Measurements from ENCODE around the gene KCNC1. TPM values are rescaled to one million over a fixed set of nuclear protein-coding genes. Genes with fewer than 3 reads are reported as not detected.

KCNC1 gene
- polyA plus RNA-seq, 1 of the 3 experiments (the other 2 are of a cell fraction), result 0.18 TPM

DNA sequence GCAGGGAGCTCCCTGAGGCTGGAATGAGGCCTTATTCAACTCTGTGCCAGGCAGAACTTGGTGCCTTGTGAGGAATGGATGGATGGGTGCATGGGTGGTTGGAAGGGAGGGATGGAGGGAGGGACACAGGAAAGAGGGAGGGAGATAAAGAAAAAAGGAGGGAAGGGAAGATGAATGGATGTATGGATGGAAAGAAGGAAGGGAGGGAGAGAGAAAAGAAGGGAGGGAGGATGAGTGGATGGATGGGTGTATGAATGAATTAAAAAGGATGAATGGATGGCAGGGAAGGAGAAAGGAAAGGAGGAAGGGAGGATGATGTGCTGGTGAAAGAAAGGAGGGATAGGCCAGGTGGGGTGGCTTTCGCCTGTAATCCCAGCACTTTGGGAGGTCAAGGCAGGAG lies 34.6 kb downstream of the KCNC1 start:
- Histone ChIP-seq H3K9ac (no peak overlapping the region), H3K4me3 (ENCODE audit: low read depth in 2 of 2, low read length in 1 of 2) (no peak overlapping the region), H3K4me2 (no peak overlapping the region), H3F3A (replicated peaks; ENCODE audit: insufficient read depth) (no peaks in the 10 kb centered on the region), H3K27ac (ENCODE audit: low read depth in 2 of 2, low read length in 1 of 2) (no peak overlapping the region), H3K79me2 (ENCODE audit: insufficient read depth) (no peaks in the 10 kb centered on the region), H4K20me1 (ENCODE audit: insufficient read depth) (no peaks in the 10 kb centered on the region), H3K9me2 (no peaks in the 10 kb centered on the region), H3K36me3 (replicated peaks in 1 of 2; ENCODE audit: control insufficient read depth in 1 of 2, insufficient read depth in 2 of 2, low read length in 1 of 2) (no peaks in the 10 kb centered on the region), H3K9me3 (no peaks in the 10 kb centered on the region), H2AFZ (ENCODE audit: low read depth) (no peak overlapping the region), H3K27me3 (ENCODE audit: insufficient read depth) (no peaks in the 10 kb centered on the region), H3K4me1 (ENCODE audit: control insufficient read depth in 1 of 2, insufficient read depth in 2 of 2, low read depth in 1 of 2, low read length in 1 of 2) (peaks cover 0 to 23% of the 10 kb centered on the region in 2 experiments; a peak in 2 of 4 replicates)
- no peak for DNase-seq
- no peak for TF ChIP-seq SIN3A (IDR thresholded peaks at IDR 0.05; ENCODE audit: borderline replicate concordance, low read depth, low read length)
- no peak for TF ChIP-seq RCOR1 (IDR thresholded peaks at IDR 0.05; ENCODE audit: low read length)
- TF ChIP-seq GATA2 (CRISPR knock-in tag; IDR thresholded peaks at IDR 0.05), result no peak
- TF ChIP-seq, protein P1, sequence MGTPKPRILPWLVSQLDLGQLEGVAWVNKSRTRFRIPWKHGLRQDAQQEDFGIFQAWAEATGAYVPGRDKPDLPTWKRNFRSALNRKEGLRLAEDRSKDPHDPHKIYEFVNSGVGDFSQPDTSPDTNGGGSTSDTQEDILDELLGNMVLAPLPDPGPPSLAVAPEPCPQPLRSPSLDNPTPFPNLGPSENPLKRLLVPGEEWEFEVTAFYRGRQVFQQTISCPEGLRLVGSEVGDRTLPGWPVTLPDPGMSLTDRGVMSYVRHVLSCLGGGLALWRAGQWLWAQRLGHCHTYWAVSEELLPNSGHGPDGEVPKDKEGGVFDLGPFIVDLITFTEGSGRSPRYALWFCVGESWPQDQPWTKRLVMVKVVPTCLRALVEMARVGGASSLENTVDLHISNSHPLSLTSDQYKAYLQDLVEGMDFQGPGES (IDR thresholded peaks at IDR 0.05; ENCODE audit: low read depth, low read length), result no peak
- TF ChIP-seq FOXJ3 (CRISPR knock-in tag; IDR thresholded peaks at IDR 0.05), result no peak
- TF ChIP-seq ELF1 (IDR thresholded peaks at IDR 0.05), result no peak
- TF ChIP-seq, protein P2, sequence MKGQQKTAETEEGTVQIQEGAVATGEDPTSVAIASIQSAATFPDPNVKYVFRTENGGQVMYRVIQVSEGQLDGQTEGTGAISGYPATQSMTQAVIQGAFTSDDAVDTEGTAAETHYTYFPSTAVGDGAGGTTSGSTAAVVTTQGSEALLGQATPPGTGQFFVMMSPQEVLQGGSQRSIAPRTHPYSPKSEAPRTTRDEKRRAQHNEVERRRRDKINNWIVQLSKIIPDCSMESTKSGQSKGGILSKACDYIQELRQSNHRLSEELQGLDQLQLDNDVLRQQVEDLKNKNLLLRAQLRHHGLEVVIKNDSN (IDR thresholded peaks at IDR 0.05; ENCODE audit: borderline replicate concordance, low read depth), result no peak
- no peak for TF ChIP-seq TCF12 (IDR thresholded peaks at IDR 0.05)
- no peak for TF ChIP-seq TEAD4 (IDR thresholded peaks at IDR 0.05; ENCODE audit: borderline replicate concordance, insufficient read depth)
- no peak for TF ChIP-seq FOXM1 (IDR thresholded peaks at IDR 0.05; ENCODE audit: low read depth)
- no peak for TF ChIP-seq GABPA (IDR thresholded peaks at IDR 0.05; ENCODE audit: low read depth)
- no peak for TF ChIP-seq JUND (IDR thresholded peaks at IDR 0.05)
- CTCF ChIA-PET, result interaction anchor here (0.9 to 3.1 kb wide), 4 partner anchors 38 to 137 kb away, joined by 3 to 11 read pairs (median 4); no protein-coding TSS in a partner anchor
- 86% methylated on average over 1 of the region's 1 CpG for WGBS (ENCODE audit: low lambda C conversion rate)
- POLR2A ChIA-PET, result no interaction called here

DNA sequence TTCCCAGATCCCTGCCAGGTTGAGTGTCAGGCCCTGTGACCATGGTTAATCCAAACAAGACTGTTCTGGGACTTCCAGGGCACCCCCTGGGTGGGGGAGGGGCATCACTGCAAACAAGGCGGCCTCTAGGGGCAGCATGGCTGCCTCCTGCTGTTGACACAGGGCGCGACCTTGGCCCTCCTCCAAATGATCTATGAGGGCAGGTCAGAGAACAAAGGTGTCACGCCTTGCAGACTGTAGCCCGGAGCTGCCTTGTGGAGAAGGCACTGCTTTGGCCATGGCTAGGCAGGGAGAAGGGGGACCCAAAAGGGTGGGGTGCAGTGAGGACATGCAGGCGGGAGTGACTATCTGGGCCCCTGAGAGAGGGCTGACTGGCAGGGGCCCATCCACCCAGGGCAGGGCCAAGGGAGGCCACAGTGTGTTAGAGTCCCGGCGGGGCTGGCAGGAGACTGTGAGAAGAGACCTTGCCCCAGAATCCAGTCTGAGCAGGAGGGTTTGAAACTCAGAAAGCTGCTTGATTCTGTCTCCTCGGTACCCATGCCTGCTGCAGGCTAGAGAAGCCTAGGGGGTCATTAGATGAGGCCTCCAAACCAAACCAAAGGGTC lies 35.6 kb downstream of the KCNC1 start:
- Histone ChIP-seq H3K27me3 (ENCODE audit: insufficient read depth) (no peaks in the 10 kb centered on the region), H3K4me3 (ENCODE audit: low read depth in 2 of 2, low read length in 1 of 2) (no peak overlapping the region), H3K36me3 (replicated peaks in 1 of 2; ENCODE audit: control insufficient read depth in 1 of 2, insufficient read depth in 2 of 2, low read length in 1 of 2) (no peaks in the 10 kb centered on the region), H3K9me3 (no peaks in the 10 kb centered on the region), H3K79me2 (ENCODE audit: insufficient read depth) (no peaks in the 10 kb centered on the region), H3K4me2 (no peak overlapping the region), H4K20me1 (ENCODE audit: insufficient read depth) (no peaks in the 10 kb centered on the region), H3K9ac (no peak overlapping the region), H3K27ac (ENCODE audit: low read depth in 2 of 2, low read length in 1 of 2) (no peak overlapping the region), H3F3A (replicated peaks; ENCODE audit: insufficient read depth) (no peaks in the 10 kb centered on the region), H3K4me1 (ENCODE audit: control insufficient read depth in 1 of 2, insufficient read depth in 2 of 2, low read depth in 1 of 2, low read length in 1 of 2) (peaks cover 0 to 14% of the 10 kb centered on the region in 2 experiments; a peak in 2 of 4 replicates), H3K9me2 (no peaks in the 10 kb centered on the region), H2AFZ (ENCODE audit: low read depth) (no peak overlapping the region)
- CTCF ChIA-PET, result interaction anchor here (0.9 to 3.1 kb wide), 6 partner anchors 36 to 203 kb away, joined by 3 to 11 read pairs (median 4); partner anchors contain the start of gene KCNC1
- POLR2A ChIA-PET, result no interaction called here
- 80% methylated on average over 7 of the region's 9 CpGs for WGBS (ENCODE audit: low lambda C conversion rate)
- peak; percentile 52 for DNase-seq
- TF ChIP-seq, protein P3, sequence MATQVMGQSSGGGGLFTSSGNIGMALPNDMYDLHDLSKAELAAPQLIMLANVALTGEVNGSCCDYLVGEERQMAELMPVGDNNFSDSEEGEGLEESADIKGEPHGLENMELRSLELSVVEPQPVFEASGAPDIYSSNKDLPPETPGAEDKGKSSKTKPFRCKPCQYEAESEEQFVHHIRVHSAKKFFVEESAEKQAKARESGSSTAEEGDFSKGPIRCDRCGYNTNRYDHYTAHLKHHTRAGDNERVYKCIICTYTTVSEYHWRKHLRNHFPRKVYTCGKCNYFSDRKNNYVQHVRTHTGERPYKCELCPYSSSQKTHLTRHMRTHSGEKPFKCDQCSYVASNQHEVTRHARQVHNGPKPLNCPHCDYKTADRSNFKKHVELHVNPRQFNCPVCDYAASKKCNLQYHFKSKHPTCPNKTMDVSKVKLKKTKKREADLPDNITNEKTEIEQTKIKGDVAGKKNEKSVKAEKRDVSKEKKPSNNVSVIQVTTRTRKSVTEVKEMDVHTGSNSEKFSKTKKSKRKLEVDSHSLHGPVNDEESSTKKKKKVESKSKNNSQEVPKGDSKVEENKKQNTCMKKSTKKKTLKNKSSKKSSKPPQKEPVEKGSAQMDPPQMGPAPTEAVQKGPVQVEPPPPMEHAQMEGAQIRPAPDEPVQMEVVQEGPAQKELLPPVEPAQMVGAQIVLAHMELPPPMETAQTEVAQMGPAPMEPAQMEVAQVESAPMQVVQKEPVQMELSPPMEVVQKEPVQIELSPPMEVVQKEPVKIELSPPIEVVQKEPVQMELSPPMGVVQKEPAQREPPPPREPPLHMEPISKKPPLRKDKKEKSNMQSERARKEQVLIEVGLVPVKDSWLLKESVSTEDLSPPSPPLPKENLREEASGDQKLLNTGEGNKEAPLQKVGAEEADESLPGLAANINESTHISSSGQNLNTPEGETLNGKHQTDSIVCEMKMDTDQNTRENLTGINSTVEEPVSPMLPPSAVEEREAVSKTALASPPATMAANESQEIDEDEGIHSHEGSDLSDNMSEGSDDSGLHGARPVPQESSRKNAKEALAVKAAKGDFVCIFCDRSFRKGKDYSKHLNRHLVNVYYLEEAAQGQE (IDR thresholded peaks at IDR 0.05; ENCODE audit: low read depth, low read length), result no peak
- TF ChIP-seq MEF2A (IDR thresholded peaks at IDR 0.05; ENCODE audit: borderline replicate concordance, low read depth), result no peak
- TF ChIP-seq SMC3 (IDR thresholded peaks at IDR 0.05; ENCODE audit: low read depth, low read length), result no peak
- TF ChIP-seq FOXJ3 (CRISPR knock-in tag; IDR thresholded peaks at IDR 0.05), result no peak
- TF ChIP-seq, protein P4, sequence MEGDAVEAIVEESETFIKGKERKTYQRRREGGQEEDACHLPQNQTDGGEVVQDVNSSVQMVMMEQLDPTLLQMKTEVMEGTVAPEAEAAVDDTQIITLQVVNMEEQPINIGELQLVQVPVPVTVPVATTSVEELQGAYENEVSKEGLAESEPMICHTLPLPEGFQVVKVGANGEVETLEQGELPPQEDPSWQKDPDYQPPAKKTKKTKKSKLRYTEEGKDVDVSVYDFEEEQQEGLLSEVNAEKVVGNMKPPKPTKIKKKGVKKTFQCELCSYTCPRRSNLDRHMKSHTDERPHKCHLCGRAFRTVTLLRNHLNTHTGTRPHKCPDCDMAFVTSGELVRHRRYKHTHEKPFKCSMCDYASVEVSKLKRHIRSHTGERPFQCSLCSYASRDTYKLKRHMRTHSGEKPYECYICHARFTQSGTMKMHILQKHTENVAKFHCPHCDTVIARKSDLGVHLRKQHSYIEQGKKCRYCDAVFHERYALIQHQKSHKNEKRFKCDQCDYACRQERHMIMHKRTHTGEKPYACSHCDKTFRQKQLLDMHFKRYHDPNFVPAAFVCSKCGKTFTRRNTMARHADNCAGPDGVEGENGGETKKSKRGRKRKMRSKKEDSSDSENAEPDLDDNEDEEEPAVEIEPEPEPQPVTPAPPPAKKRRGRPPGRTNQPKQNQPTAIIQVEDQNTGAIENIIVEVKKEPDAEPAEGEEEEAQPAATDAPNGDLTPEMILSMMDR (IDR thresholded peaks at IDR 0.05), result peak; percentile 28; the same call in 1 of the 2 replicates
- TF ChIP-seq, protein P5, sequence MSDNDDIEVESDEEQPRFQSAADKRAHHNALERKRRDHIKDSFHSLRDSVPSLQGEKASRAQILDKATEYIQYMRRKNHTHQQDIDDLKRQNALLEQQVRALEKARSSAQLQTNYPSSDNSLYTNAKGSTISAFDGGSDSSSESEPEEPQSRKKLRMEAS (IDR thresholded peaks at IDR 0.05; ENCODE audit: low read depth), result no peak
- TF ChIP-seq, protein P2 (IDR thresholded peaks at IDR 0.05; ENCODE audit: borderline replicate concordance, low read depth), result no peak

All from SK-N-SH (cell line).